K562 treated with DMSO at 1 percent for 24 hours (cell line): Measurements from ENCODE around the gene GFRAL. TPM values are rescaled to one million over a fixed set of nuclear protein-coding genes. Genes with fewer than 3 reads are reported as not detected.

Experiments used
- total RNA-seq: library from RNA; unstranded; fragments of 300-600 nt; gene quantifications from 2 replicates; pipeline ENCODE4 v1.2.3, GENCODE V29; 2022; ENCODE audit warnings: low read depth; ENCODE audit not compliant: insufficient read depth

The GFRAL gene, protein sequence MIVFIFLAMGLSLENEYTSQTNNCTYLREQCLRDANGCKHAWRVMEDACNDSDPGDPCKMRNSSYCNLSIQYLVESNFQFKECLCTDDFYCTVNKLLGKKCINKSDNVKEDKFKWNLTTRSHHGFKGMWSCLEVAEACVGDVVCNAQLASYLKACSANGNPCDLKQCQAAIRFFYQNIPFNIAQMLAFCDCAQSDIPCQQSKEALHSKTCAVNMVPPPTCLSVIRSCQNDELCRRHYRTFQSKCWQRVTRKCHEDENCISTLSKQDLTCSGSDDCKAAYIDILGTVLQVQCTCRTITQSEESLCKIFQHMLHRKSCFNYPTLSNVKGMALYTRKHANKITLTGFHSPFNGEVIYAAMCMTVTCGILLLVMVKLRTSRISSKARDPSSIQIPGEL
- total RNA-seq: not detected in 2 replicates

GRCh38 chr6:55327169-55327568 lies at the start of gene GFRAL:
Gene GFRAL (plus strand): TSS chr6:55327469. CDS start chr6:55327555, 86 bp downstream.

Other genes starting within 250 kb of the GFRAL start
- not detected in 2 replicates for gene HCRTR2, start 153.0 kb upstream of the GFRAL start, total RNA-seq